Neural cell (in vitro differentiated cells): ENCODE measurements around the gene PXK. TPM values are rescaled to one million over a fixed set of nuclear protein-coding genes. Genes with fewer than 3 reads are reported as not detected.

ENCODE experiments used
- H2AFZ ChIP-seq: fragments of 200-600, 300-800 bp; sonication (generic), shearing (Covaris generic); 2 replicates; pipeline ENCODE4 v1.6.0; 2014; ENCODE audit warnings: low read depth, mild to moderate bottlenecking, antibody characterized with exemption, low read length, moderate library complexity
- H3F3A ChIP-seq: fragments of 200-600 bp; shearing (Covaris generic); 2 replicates; pipeline ENCODE4 v1.6.1; 2016; ENCODE audit warnings: mild to moderate bottlenecking, moderate library complexity, mixed read lengths, antibody characterized with exemption, low read length; ENCODE audit not compliant: insufficient read depth, poor library complexity, severe bottlenecking
- H3K27ac ChIP-seq: fragments of 200-600, 300-800 bp; sonication (generic), shearing (Covaris generic); 2 replicates; pipeline ENCODE4 v1.5.1; 2014; ENCODE audit warnings: mild to moderate bottlenecking, low read length, moderate library complexity
- H3K27me3 ChIP-seq: fragments of 300-800, 200-600 bp; sonication (generic), shearing (Covaris generic); 2 replicates; pipeline ENCODE4 v1.6.0; 2014; ENCODE audit warnings: mild to moderate bottlenecking, low read depth, low read length, moderate library complexity; ENCODE audit not compliant: insufficient read depth
- H3K36me3 ChIP-seq: fragments of 300-800, 200-600 bp; sonication (generic), shearing (Covaris generic); 2 replicates; pipeline ENCODE4 v1.5.1; 2014; ENCODE audit warnings: mild to moderate bottlenecking, antibody characterized with exemption, low read length, moderate library complexity; ENCODE audit not compliant: insufficient read depth
- H3K4me2 ChIP-seq: fragments of 300-800, 200-600 bp; sonication (generic), shearing (Covaris generic); 2 replicates; pipeline ENCODE4 v1.6.0; 2014; ENCODE audit warnings: mild to moderate bottlenecking, low read length
- H3K4me3 ChIP-seq: fragments of 300-800, 200-600 bp; sonication (generic), shearing (Covaris generic); 2 replicates; pipeline ENCODE4 v1.5.1; 2014; ENCODE audit warnings: mild to moderate bottlenecking, low read length, moderate library complexity
- H3K79me2 ChIP-seq: fragments of 200-600 bp; shearing (Covaris generic); replicated peaks from 2 replicates; pipeline ENCODE4 v1.6.0; 2014; ENCODE audit warnings: mild to moderate bottlenecking, low read length, moderate library complexity; ENCODE audit not compliant: insufficient read depth
- H3K9ac ChIP-seq: fragments of 300-800, 200-600 bp; sonication (generic), shearing (Covaris generic); 2 replicates; pipeline ENCODE4 v1.6.1; 2016; ENCODE audit warnings: mild to moderate bottlenecking, low read length, mixed read lengths
- H3K9me2 ChIP-seq: fragments of 200-600 bp; shearing (Covaris generic); 2 replicates; pipeline ENCODE4 v1.6.1; 2016; ENCODE audit warnings: mild to moderate bottlenecking, low read length, mixed read lengths; ENCODE audit not compliant: insufficient read depth
- H3K9me3 ChIP-seq: fragments of 200-600, 300-800 bp; sonication (generic), shearing (Covaris generic); 2 replicates; pipeline ENCODE4 v1.6.1; 2016; ENCODE audit warnings: mild to moderate bottlenecking, mixed run types, low read length, moderate library complexity, mixed read lengths
- H4K20me1 ChIP-seq: fragments of 200-600 bp; shearing (Covaris generic); 2 replicates; pipeline ENCODE4 v1.6.1; 2016; ENCODE audit warnings: mild to moderate bottlenecking, mixed run types; ENCODE audit not compliant: insufficient read depth
- CTCF ChIP-seq: fragments of 450-650 bp; IDR thresholded peaks from 2 replicates; pipeline ENCODE4 v1.5.1; 2014; ENCODE audit warnings: antibody characterized with exemption, mild to moderate bottlenecking, moderate library complexity; ENCODE audit not compliant: poor library complexity, severe bottlenecking
- EP300 ChIP-seq: fragments of 450-650 bp; conservative IDR thresholded peaks from 2 replicates; pipeline ENCODE4 v1.6.1; 2014; ENCODE audit warnings: antibody characterized with exemption, mild to moderate bottlenecking, moderate library complexity; ENCODE audit not compliant: poor library complexity, severe bottlenecking
- EZH2 ChIP-seq: fragments of 200-600, 300-800 bp; shearing (Covaris generic), sonication (generic); IDR thresholded peaks from 2 replicates; pipeline ENCODE4 v1.6.1; 2014; ENCODE audit warnings: antibody characterized with exemption, low read length, borderline replicate concordance, mild to moderate bottlenecking; ENCODE audit not compliant: insufficient read depth, poor library complexity, severe bottlenecking
- MXI1 ChIP-seq: fragments of 450-650 bp; conservative IDR thresholded peaks from 2 replicates; pipeline ENCODE4 v1.6.1; 2014; ENCODE audit warnings: antibody characterized with exemption, mild to moderate bottlenecking; ENCODE audit not compliant: poor library complexity, severe bottlenecking
- POLR2AphosphoS5 ChIP-seq: IDR thresholded peaks from 2 replicates; pipeline ENCODE4 v1.6.1; 2012
- RAD21 ChIP-seq: fragments of 450-650 bp; conservative IDR thresholded peaks from 2 replicates; pipeline ENCODE4 v1.6.1; 2014; ENCODE audit warnings: antibody characterized with exemption, mild to moderate bottlenecking, moderate library complexity
- REST ChIP-seq: IDR thresholded peaks from 2 replicates; pipeline ENCODE4 v1.6.1; 2012; ENCODE audit warnings: borderline replicate concordance
- SMC3 ChIP-seq: fragments of 450-650 bp; conservative IDR thresholded peaks from 2 replicates; pipeline ENCODE4 v1.6.1; 2014; ENCODE audit warnings: antibody characterized with exemption, mild to moderate bottlenecking, moderate library complexity; ENCODE audit not compliant: poor library complexity
- TAF1 ChIP-seq: IDR thresholded peaks from 2 replicates; pipeline ENCODE4 v1.6.1; 2012; ENCODE audit warnings: low read depth
- polyA plus RNA-seq: library from polyadenylated mRNA; depleted of rRNA; stranded (reverse); fragments of >200 nt; gene quantifications from 2 replicates; pipeline ENCODE4 v1.2.3, GENCODE V29; 2014

The PXK gene
- polyA plus RNA-seq, 1 donor from 2014 or later: 37.7 TPM

GRCh38 chr3:58388550-58389091 is 55.9 kb downstream of the PXK start:
- Histone ChIP-seq H3K27ac (no peak overlapping the region), H3K9me3 (no peaks in the 10 kb centered on the region), H3K9ac (no peak overlapping the region), H3K36me3 (no peaks in the 10 kb centered on the region), H3F3A (no peaks in the 10 kb centered on the region), H3K9me2 (no peaks in the 10 kb centered on the region), H3K4me2 (no peak overlapping the region), H2AFZ (no peak overlapping the region), H4K20me1 (no peaks in the 10 kb centered on the region), H3K27me3 (no peaks in the 10 kb centered on the region), H3K4me3 (no peak overlapping the region), H3K79me2 (no peaks in the 10 kb centered on the region)
- TF ChIP-seq TAF1: no peak
- TF ChIP-seq EZH2: no peak
- TF ChIP-seq SMC3: no peak
- no peak for TF ChIP-seq CTCF

GRCh38 chr3:58391156-58391865 is 58.6 kb downstream of the PXK start:
- no peak overlapping the region for H3K9ac ChIP-seq
- no peaks in the 10 kb centered on the region for H3K9me3 ChIP-seq
- no peaks in the 10 kb centered on the region for H4K20me1 ChIP-seq
- H3K79me2 ChIP-seq: no peaks in the 10 kb centered on the region
- H2AFZ ChIP-seq: no peak overlapping the region
- no peak for TF ChIP-seq RAD21
- TF ChIP-seq SMC3: no peak
- TF ChIP-seq MXI1: no peak
- no peak for TF ChIP-seq EZH2
- no peak for TF ChIP-seq REST
- TF ChIP-seq CTCF: no peak
- no peak for TF ChIP-seq TAF1
- no peak for TF ChIP-seq POLR2AphosphoS5
- TF ChIP-seq EP300: no peak
- H3K27ac ChIP-seq: no peak overlapping the region
- H3F3A ChIP-seq: no peaks in the 10 kb centered on the region
- no peak overlapping the region for H3K4me3 ChIP-seq
- H3K4me2 ChIP-seq: no peak overlapping the region
- H3K9me2 ChIP-seq: no peaks in the 10 kb centered on the region
- no peaks in the 10 kb centered on the region for H3K27me3 ChIP-seq
- H3K36me3 ChIP-seq: peaks cover 9% of the 10 kb centered on the region
